GM23338 (cell line): Measurements from ENCODE around the gene PDP2. TPM values are rescaled to one million over a fixed set of nuclear protein-coding genes. Genes with fewer than 3 reads are reported as not detected.

ENCODE experiments used
- ETS1 ChIP-seq: IDR thresholded peaks from 2 replicates; pipeline ENCODE4 v1.6.1; 2016; ENCODE audit warnings: antibody characterized with exemption
- ZNF331 ChIP-seq: fragments of 250-450 bp; sonication (Bioruptor Pico); IDR thresholded peaks from 2 replicates; pipeline ENCODE4 v1.5.0; 2020; ENCODE audit warnings: low read depth, mild to moderate bottlenecking, moderate library complexity
- ZNF462 ChIP-seq: fragments of 250-450 bp; sonication (Bioruptor Pico); IDR thresholded peaks from 2 replicates; pipeline ENCODE4 v1.5.0; 2020; ENCODE audit warnings: mild to moderate bottlenecking, moderate library complexity
- polyA plus RNA-seq: library from polyadenylated mRNA; unstranded; fragments of >200 nt; fragmentation: Nextera tagmentation; extraction: Ambion mirVana; gene quantifications from 2 replicates; pipeline ENCODE4 v1.2.1, GENCODE V29; 2016
- total RNA-seq: library from RNA; depleted of rRNA; stranded (reverse); fragments of >200 nt; shearing (Covaris generic); gene quantifications from 2 replicates; pipeline ENCODE4 v1.2.3, GENCODE V29; 2014; rRNA removed

The PDP2 gene
- total and polyA plus RNA-seq, 2 experiments from 2014 or later = 9.0 to 23.2 TPM

- no peak for TF ChIP-seq ZNF331 (CRISPR knock-in tag)
- TF ChIP-seq ETS1 = no peak
- no peak for TF ChIP-seq ZNF462
Observed at GRCh38 chr16:66940236-66940635, 59.9 kb downstream of the PDP2 start (continued).

Other genes starting within 250 kb of the PDP2 start
- 54.1 and 77.0 TPM in 2 replicates for gene CMTM4, start 183.8 kb upstream of the PDP2 start, total RNA-seq
- gene CMTM4, start 183.8 kb upstream of the PDP2 start, polyA plus RNA-seq = 14.1 and 14.4 TPM in 2 replicates
- 73.9 and 113 TPM in 2 replicates for gene DYNC1LI2, start 128.9 kb upstream of the PDP2 start, total RNA-seq
- gene DYNC1LI2, start 128.9 kb upstream of the PDP2 start, polyA plus RNA-seq = 73.4 and 85.9 TPM in 2 replicates
- gene TERB1, start 78.9 kb upstream of the PDP2 start, total RNA-seq = not detected in 2 replicates
- not detected in 2 replicates for gene TERB1, start 78.9 kb upstream of the PDP2 start, polyA plus RNA-seq
- 139 and 160 TPM in 2 replicates for gene NAE1, start 49.5 kb upstream of the PDP2 start, total RNA-seq
- gene NAE1, start 49.5 kb upstream of the PDP2 start, polyA plus RNA-seq = 204 and 209 TPM in 2 replicates
- 2.5 and 2.8 TPM in 2 replicates for gene CA7, start 36.1 kb upstream of the PDP2 start, total RNA-seq
- gene CA7, start 36.1 kb upstream of the PDP2 start, polyA plus RNA-seq = 2.1 and 2.6 TPM in 2 replicates
- not detected in 2 replicates for gene CDH16, start 38.4 kb downstream of the PDP2 start, total RNA-seq
- gene CDH16, start 38.4 kb downstream of the PDP2 start, polyA plus RNA-seq = not detected in 2 replicates
- gene RRAD, start 45.0 kb downstream of the PDP2 start, total RNA-seq = not detected in 2 replicates
- 0.18 and 0.52 TPM in 2 replicates for gene RRAD, start 45.0 kb downstream of the PDP2 start, polyA plus RNA-seq
- gene CIAO2B, start 53.9 kb downstream of the PDP2 start, total RNA-seq = 85.0 and 92.4 TPM in 2 replicates
- 181 and 189 TPM in 2 replicates for gene CIAO2B, start 53.9 kb downstream of the PDP2 start, polyA plus RNA-seq
- 8.2 and 9.3 TPM in 2 replicates for gene CES2, start 55.0 kb downstream of the PDP2 start, total RNA-seq
- 4.3 and 5.0 TPM in 2 replicates for gene CES2, start 55.0 kb downstream of the PDP2 start, polyA plus RNA-seq
- gene CES3, start 80.8 kb downstream of the PDP2 start, total RNA-seq = 0.66 and 1.0 TPM in 2 replicates
- 0.55 and 0.92 TPM in 2 replicates for gene CES3, start 80.8 kb downstream of the PDP2 start, polyA plus RNA-seq
- gene CES4A, start 108.1 kb downstream of the PDP2 start, total RNA-seq = 0.10 and 0.39 TPM in 2 replicates
- 0.16 and 0.42 TPM in 2 replicates for gene CES4A, start 108.1 kb downstream of the PDP2 start, polyA plus RNA-seq
- 26.9 and 27.8 TPM in 2 replicates for gene CBFB, start 148.6 kb downstream of the PDP2 start, total RNA-seq
- gene CBFB, start 148.6 kb downstream of the PDP2 start, polyA plus RNA-seq = 26.1 and 31.0 TPM in 2 replicates
- gene PHAF1, start 229.4 kb downstream of the PDP2 start, total RNA-seq = 26.6 and 35.9 TPM in 2 replicates
- 14.2 and 14.7 TPM in 2 replicates for gene PHAF1, start 229.4 kb downstream of the PDP2 start, polyA plus RNA-seq